Head of caudate nucleus (tissue), 42 donors: ENCODE data around the gene ZBED4.

Source experiments
- DNase-seq, 42 donors: peaks; one replicate each; pipeline versions ENCODE4 v3.0.0 to v3.0.0-alpha.2; 2020 to 2021; ENCODE audit warnings: mixed read lengths in 7 of 42
- intact Hi-C: fragments of 100-400 bp; cut with DNase I; formaldehyde crosslinking; loops from one replicate; pipeline ENCODE4 v1.15.0; 2022

The ZBED4 gene

GRCh38 chr22:49937758-49938564 is 84.3 kb downstream of the ZBED4 start:
- intact Hi-C loops = loop anchor here (10.0 kb wide), 1 partner anchor 57 kb away; no protein-coding TSS in a partner anchor
- DNase-seq = peak in 41 of 42 donors; percentile 55 to 93 (median 76)

- intact Hi-C loops = loop anchor here (10.0 kb wide), 1 partner anchor 56 kb away; no protein-coding TSS in a partner anchor
- DNase-seq = no peak
Measured at GRCh38 chr22:49938565-49939136, 85.0 kb downstream of the ZBED4 start.
